GM19193 (cell line): ENCODE measurements around the gene TNFSF9.

ENCODE experiments used
- POLR2A ChIP-seq: IDR thresholded peaks from 4 replicates; pipeline ENCODE4 v1.6.1; 2011; ENCODE audit not compliant: insufficient read depth, insufficient read length; ENCODE audit errors: extremely low read depth

Gene TNFSF9

GRCh38 chr19:6540918-6541689, 10.3 kb downstream of the TNFSF9 start:
- TF ChIP-seq POLR2A = no peak

- TF ChIP-seq POLR2A = no peak
These were observed 13.1 kb downstream of the TNFSF9 start for GRCh38 chr19:6543866-6544347.

DNA sequence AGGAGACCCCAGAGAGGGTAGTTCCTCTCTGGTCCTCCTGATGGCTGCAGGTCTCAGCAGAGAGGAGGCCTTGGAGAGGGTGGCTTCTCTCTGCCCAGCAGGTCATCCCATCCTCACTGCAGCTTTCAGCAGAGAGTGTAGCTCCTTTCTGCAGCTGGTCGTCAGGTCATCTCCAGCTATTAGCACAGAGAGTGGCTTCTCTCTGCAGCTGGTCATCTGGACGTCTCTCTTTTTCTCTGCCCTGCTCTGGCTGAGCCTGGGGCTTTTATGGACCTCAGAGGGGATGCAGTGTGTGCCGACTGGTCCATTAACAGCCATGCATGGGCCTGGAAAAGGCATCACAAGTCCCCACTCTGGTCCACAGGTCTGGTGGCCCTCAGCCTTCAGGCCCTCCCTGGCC, 20.3 kb downstream of the TNFSF9 start:
- TF ChIP-seq POLR2A = no peak

GRCh38 chr19:6551607-6552450, 21.0 kb downstream of the TNFSF9 start:
- peak; percentile 38 for TF ChIP-seq POLR2A

GRCh38 chr19:6556043-6556449, 25.2 kb downstream of the TNFSF9 start:
- TF ChIP-seq POLR2A = no peak

DNA sequence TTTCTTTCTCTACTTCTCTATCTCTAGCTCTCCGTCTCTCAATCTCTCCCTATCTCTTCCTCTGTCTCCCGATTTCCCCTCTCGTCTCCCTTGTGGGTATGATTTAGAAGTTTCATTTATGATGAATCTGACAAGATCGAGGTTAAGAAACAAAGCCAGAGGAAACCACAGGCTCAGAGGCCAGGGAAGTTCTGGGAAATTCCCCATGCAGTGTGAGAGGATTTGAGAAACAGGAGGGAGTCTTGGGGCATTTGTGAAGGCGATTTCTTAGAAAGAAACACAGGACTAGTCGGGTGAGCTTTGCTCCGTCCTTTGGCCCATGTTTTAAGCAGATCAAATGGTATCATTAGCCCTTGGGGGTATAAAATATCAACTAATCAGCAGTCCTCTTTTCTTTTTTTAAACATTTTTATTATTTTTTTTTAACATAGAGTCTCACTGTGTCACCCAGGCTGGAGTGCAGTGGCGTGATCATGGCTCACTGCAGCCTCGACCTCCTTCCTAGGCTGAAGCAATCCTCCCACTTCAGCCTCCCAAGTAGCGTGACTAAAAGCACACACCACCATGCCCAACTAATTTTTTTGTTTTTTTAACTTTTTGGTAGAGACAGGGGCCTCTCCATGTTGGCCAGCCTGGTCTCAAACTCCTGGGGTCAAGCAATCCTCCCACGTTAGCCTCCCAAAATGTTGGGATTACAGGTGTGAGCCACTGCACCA, 25.8 kb downstream of the TNFSF9 start:
- TF ChIP-seq POLR2A = no peak

DNA sequence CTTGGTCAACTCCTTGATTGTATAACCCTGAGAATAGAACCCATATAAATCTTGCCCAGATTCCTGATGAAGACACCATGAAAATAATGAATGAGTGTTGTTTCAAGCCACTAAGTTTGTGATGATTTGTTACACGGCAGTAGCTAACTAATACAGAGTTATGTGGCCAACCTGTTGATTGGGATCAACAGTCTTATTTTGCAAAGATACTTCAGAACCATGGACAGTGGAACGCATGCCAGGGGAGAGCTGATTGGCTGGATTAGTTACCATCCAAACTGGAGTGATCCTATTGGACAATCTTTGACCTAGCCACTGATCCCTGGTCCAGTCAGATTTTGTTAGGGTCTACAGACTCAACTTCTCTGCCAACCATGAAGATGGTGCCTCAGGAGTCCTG, 33.6 kb downstream of the TNFSF9 start:
- TF ChIP-seq POLR2A = no peak

- no peak for TF ChIP-seq POLR2A
These were observed 37.2 kb downstream of the TNFSF9 start for GRCh38 chr19:6568010-6568526.

DNA sequence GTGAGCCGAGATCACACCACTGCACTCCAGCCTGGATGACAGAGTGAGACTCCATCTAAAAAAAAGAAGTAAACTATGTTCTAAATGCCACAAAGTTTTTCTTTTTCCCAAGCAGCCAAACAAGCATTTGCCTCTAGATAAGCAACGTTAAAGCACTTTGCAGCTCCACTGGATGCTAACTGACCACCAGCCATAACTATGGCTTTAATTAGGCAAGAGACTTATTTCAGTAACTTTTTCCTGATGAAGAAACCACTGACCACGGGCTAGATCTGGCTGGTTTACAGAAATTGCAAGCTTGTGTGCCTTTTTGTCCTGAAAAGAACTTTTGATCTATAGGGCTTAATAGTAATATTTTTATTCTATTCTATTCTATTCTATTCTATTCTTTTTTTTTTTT, 38.0 kb downstream of the TNFSF9 start:
- no peak for TF ChIP-seq POLR2A

DNA sequence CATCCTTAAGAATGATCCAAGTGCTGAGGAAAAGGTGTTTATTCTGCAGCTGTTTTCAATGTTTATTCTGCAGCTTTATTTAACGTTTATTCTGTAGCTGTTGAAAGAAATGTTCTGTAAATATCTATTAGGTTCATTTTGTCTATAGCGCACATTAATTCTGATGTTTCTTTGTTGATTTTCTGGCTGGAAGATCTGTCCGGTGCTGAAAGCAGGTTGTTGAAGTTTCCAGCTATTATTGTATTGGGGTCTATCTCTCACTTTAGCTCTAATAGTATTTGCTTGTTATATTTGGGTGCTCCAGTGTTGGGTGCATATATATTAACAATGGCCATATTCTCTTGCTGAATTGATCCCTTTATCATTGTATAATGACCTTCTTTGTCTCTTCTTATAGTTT, 39.9 kb downstream of the TNFSF9 start:
- TF ChIP-seq POLR2A = no peak

- no peak for TF ChIP-seq POLR2A
These were observed 40.3 kb downstream of the TNFSF9 start for GRCh38 chr19:6571167-6571566.

GRCh38 chr19:6572217-6572616, 41.4 kb downstream of the TNFSF9 start:
- no peak for TF ChIP-seq POLR2A

DNA sequence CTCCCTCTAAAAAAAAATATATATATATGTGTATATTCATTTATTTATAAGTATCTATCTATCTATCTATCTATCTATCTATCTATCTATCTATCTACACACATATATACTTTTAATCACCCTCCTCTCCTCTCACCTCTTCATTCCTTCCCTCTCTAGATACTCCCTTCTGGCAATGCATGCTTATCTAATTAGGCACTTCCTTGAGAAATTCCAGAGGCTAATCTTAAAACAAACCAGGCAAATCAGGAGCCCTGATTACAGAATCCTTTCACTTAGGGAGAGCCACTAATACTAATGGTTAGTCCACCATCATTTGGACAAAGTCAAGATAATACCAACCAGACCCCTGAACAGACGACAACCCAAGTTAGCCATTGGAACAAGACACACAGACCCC, 42.5 kb downstream of the TNFSF9 start:
- TF ChIP-seq POLR2A = no peak

DNA sequence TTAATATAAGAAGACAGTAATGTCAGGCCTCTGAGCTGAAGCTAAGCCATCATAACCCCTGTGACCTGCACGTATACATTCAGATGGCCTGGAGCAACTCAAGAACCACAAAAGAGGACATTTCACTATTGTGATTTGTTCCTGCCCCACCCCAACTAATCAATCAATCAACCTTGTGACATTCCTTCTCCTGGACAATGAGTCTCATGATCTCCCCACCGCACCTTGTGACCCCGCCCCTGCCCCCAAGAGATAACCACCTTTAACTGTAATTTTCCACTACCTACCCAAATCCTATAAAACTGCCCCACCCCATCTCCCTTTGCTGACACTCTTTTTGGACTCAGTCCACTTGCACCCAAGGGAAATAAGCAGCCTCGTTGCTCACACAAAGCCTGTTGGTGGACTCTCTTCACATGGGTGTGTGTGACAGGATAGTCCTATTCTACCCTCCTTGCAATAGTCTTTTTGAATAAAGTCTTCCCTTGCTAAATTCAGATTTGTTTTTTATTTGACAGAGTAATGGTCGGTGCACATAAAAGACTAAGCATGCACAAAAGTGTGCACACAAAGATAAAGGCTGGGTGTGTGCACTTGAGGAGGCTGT, 46.1 kb downstream of the TNFSF9 start:
- no peak for TF ChIP-seq POLR2A
